Activated CD8-positive, alpha-beta T cell treated with anti-CD3 and anti-CD28 coated beads, Interleukin-2, amount 10 ng/mL, durations not matched to agents 7 days and 5 days (primary cell): ENCODE data around the gene SLC1A2. TPM values are rescaled to one million over a fixed set of nuclear protein-coding genes. Genes with fewer than 3 reads are reported as not detected.

Experiments
- ATAC-seq: fragments of 150-1000 bp; cut with Tn5 transposase; one replicate; pipeline ENCODE4 v1.10.0; 2021; ENCODE audit warnings: moderate library complexity
- CTCF ChIA-PET: fragments of 350-600 bp; sonication (Branson Sonifier 250); formaldehyde crosslinking; loops from one replicate; lab custom pipeline; 2021; ENCODE audit warnings: antibody characterized with exemption; lab: Charles Lee
- POLR2A ChIA-PET: fragments of 350-600 bp; sonication (Branson Sonifier 250); formaldehyde crosslinking; loops from one replicate; lab custom pipeline; 2021; ENCODE audit warnings: antibody characterized with exemption; lab: Charles Lee
- DNase-seq: peaks from one replicate; pipeline ENCODE4 v3.0.0-alpha.2; 2020
- H3K27ac Mint-ChIP-seq: one replicate; pipeline ENCODE4 v1.8.0; 2021; ENCODE audit warnings: mild to moderate bottlenecking, mixed read lengths
- H3K27me3 Mint-ChIP-seq: one replicate; pipeline ENCODE4 v1.8.0; 2021; ENCODE audit warnings: low read depth, mixed read lengths
- H3K36me3 Mint-ChIP-seq: one replicate; pipeline ENCODE4 v1.8.0; 2021; ENCODE audit warnings: low read depth, mixed read lengths
- H3K4me1 Mint-ChIP-seq: one replicate; pipeline ENCODE4 v1.8.0; 2021; ENCODE audit warnings: low read depth, mixed read lengths
- H3K4me3 Mint-ChIP-seq: one replicate; pipeline ENCODE4 v1.8.0; 2021; ENCODE audit warnings: mild to moderate bottlenecking, mixed read lengths
- H3K9me3 Mint-ChIP-seq: one replicate; pipeline ENCODE4 v1.8.0; 2022; ENCODE audit warnings: mixed read lengths; ENCODE audit not compliant: insufficient read depth
- total RNA-seq, 2 experiments: library from RNA; stranded (reverse); gene quantifications; one replicate each; pipeline ENCODE4 v1.2.3, GENCODE V29; 2021

Gene SLC1A2
- total RNA-seq, 2 experiments from 2014 or later, result not detected

- POLR2A ChIA-PET, result no interaction called here
- DNase-seq, result no peak
- CTCF ChIA-PET, result interaction anchor here (0.7 to 2.7 kb wide), 3 partner anchors 14 to 23 kb away, joined by 3 to 18 read pairs (median 3); no protein-coding TSS in a partner anchor
- Mint-ChIP-seq H3K27ac (no peak overlapping the region), H3K9me3 (no peaks in the 10 kb centered on the region), H3K27me3 (no peaks in the 10 kb centered on the region), H3K4me1 (peaks cover 68% of the 10 kb centered on the region), H3K4me3 (no peak overlapping the region), H3K36me3 (peaks cover 13% of the 10 kb centered on the region)
- no peak for ATAC-seq
These were observed 128.5 kb downstream of the SLC1A2 start for GRCh38 chr11:35290876-35291275.

- DNase-seq, result no peak
- peaks cover 13% of the 10 kb centered on the region for H3K36me3 Mint-ChIP-seq
- no peaks in the 10 kb centered on the region for H3K9me3 Mint-ChIP-seq
- no peak for ATAC-seq
- no peaks in the 10 kb centered on the region for H3K27me3 Mint-ChIP-seq
- H3K27ac Mint-ChIP-seq, result no peak overlapping the region
- H3K4me3 Mint-ChIP-seq, result no peak overlapping the region
- peaks cover 68% of the 10 kb centered on the region for H3K4me1 Mint-ChIP-seq
- ChIA-PET POLR2A (no interaction called here), CTCF (interaction anchor here (0.6 to 2.7 kb wide), 6 partner anchors 9 to 124 kb away, joined by 3 to 18 read pairs (median 4); no protein-coding TSS in a partner anchor)
These were observed 129.5 kb downstream of the SLC1A2 start for GRCh38 chr11:35289821-35290220.

GRCh38 chr11:35288817-35289541 is 130.4 kb downstream of the SLC1A2 start:
- Mint-ChIP-seq H3K4me1 (peaks cover 68% of the 10 kb centered on the region), H3K9me3 (no peaks in the 10 kb centered on the region), H3K27me3 (no peaks in the 10 kb centered on the region), H3K27ac (peak overlapping the region; percentile 60), H3K36me3 (peaks cover 13% of the 10 kb centered on the region), H3K4me3 (peak overlapping the region; percentile 15)
- ATAC-seq, result peak; percentile 72
- ChIA-PET POLR2A (no interaction called here), CTCF (interaction anchor here (0.6 to 2.7 kb wide), 5 partner anchors 9 to 123 kb away, joined by 3 to 18 read pairs (median 4); no protein-coding TSS in a partner anchor)
- DNase-seq, result peak; percentile 34

- no peaks in the 10 kb centered on the region for H3K9me3 Mint-ChIP-seq
- H3K4me3 Mint-ChIP-seq, result no peak overlapping the region
- H3K36me3 Mint-ChIP-seq, result peaks cover 13% of the 10 kb centered on the region
- H3K27ac Mint-ChIP-seq, result no peak overlapping the region
- CTCF ChIA-PET, result interaction anchor here (1.3 to 1.7 kb wide), 2 partner anchors 8 to 17 kb away, joined by 3 to 4 read pairs; no protein-coding TSS in a partner anchor
- ATAC-seq (no peak), DNase-seq (no peak)
- peaks cover 65% of the 10 kb centered on the region for H3K4me1 Mint-ChIP-seq
- no peaks in the 10 kb centered on the region for H3K27me3 Mint-ChIP-seq
- POLR2A ChIA-PET, result no interaction called here
These were observed 131.0 kb downstream of the SLC1A2 start for GRCh38 chr11:35288309-35288708.

GRCh38 chr11:35287344-35287890 is 131.9 kb downstream of the SLC1A2 start:
- Mint-ChIP-seq H3K4me1 (peaks cover 67% of the 10 kb centered on the region), H3K36me3 (peaks cover 13% of the 10 kb centered on the region), H3K27me3 (no peaks in the 10 kb centered on the region), H3K27ac (no peak overlapping the region), H3K4me3 (no peak overlapping the region), H3K9me3 (no peaks in the 10 kb centered on the region)
- ATAC-seq (no peak), DNase-seq (no peak)
- ChIA-PET POLR2A (no interaction called here), CTCF (interaction anchor here (0.9 to 1.3 kb wide), 2 partner anchors 18 kb away, joined by 4 read pairs; no protein-coding TSS in a partner anchor)

- ChIA-PET POLR2A (no interaction called here), CTCF (interaction anchor here (1.0 to 1.2 kb wide), 2 partner anchors 10 to 13 kb away, joined by 4 read pairs; no protein-coding TSS in a partner anchor)
- DNase-seq (no peak), ATAC-seq (no peak)
- H3K4me3 Mint-ChIP-seq, result no peak overlapping the region
- H3K27me3 Mint-ChIP-seq, result no peaks in the 10 kb centered on the region
- no peak overlapping the region for H3K27ac Mint-ChIP-seq
- peaks cover 13% of the 10 kb centered on the region for H3K36me3 Mint-ChIP-seq
- no peaks in the 10 kb centered on the region for H3K9me3 Mint-ChIP-seq
- peaks cover 67% of the 10 kb centered on the region for H3K4me1 Mint-ChIP-seq
These were observed 133.2 kb downstream of the SLC1A2 start for GRCh38 chr11:35286126-35286525.

- no peak for ATAC-seq
- POLR2A ChIA-PET, result no interaction called here
These were observed 133.9 kb downstream of the SLC1A2 start for GRCh38 chr11:35285471-35285870.

GRCh38 chr11:35282221-35282882 is 137.0 kb downstream of the SLC1A2 start:
- Mint-ChIP-seq H3K27me3 (no peaks in the 10 kb centered on the region), H3K27ac (peak overlapping the region; percentile 58), H3K36me3 (peaks cover 13% of the 10 kb centered on the region), H3K4me1 (peaks cover 31% of the 10 kb centered on the region), H3K4me3 (no peak overlapping the region), H3K9me3 (no peaks in the 10 kb centered on the region)
- POLR2A ChIA-PET, result no interaction called here
- ATAC-seq, result peak; percentile 65
- no peak for DNase-seq
- CTCF ChIA-PET, result interaction anchor here (1.0 to 1.5 kb wide), 4 partner anchors 10 to 94 kb away, joined by 3 to 9 read pairs (median 4); no protein-coding TSS in a partner anchor

More at GRCh38 chr11:35285471-35285870, 133.9 kb downstream of the SLC1A2 start:
- no peak for DNase-seq
- no peak overlapping the region for H3K27ac Mint-ChIP-seq
- no peak overlapping the region for H3K4me3 Mint-ChIP-seq
- H3K36me3 Mint-ChIP-seq, result peaks cover 13% of the 10 kb centered on the region
- no peaks in the 10 kb centered on the region for H3K9me3 Mint-ChIP-seq
- CTCF ChIA-PET, result interaction anchor here (1.0 to 1.2 kb wide), 3 partner anchors 10 to 49 kb away, joined by 3 to 4 read pairs (median 4); no protein-coding TSS in a partner anchor
- H3K4me1 Mint-ChIP-seq, result peaks cover 61% of the 10 kb centered on the region
- no peaks in the 10 kb centered on the region for H3K27me3 Mint-ChIP-seq

GRCh38 chr11:35281169-35281688 is 138.1 kb downstream of the SLC1A2 start:
- CTCF ChIA-PET, result interaction anchor here (1.5 kb wide), 1 partner anchor 25 kb away, joined by 9 read pairs; no protein-coding TSS in a partner anchor
- Mint-ChIP-seq H3K4me1 (peaks cover 26% of the 10 kb centered on the region), H3K9me3 (no peaks in the 10 kb centered on the region), H3K27ac (no peak overlapping the region), H3K36me3 (peaks cover 2% of the 10 kb centered on the region), H3K4me3 (no peak overlapping the region), H3K27me3 (no peaks in the 10 kb centered on the region)
- ATAC-seq (no peak), DNase-seq (no peak)
- POLR2A ChIA-PET, result no interaction called here

GRCh38 chr11:35280727-35281126 is 138.6 kb downstream of the SLC1A2 start:
- Mint-ChIP-seq H3K36me3 (peaks cover 4% of the 10 kb centered on the region), H3K4me1 (peaks cover 31% of the 10 kb centered on the region)

GRCh38 chr11:35277827-35278226 is 141.5 kb downstream of the SLC1A2 start:
- H3K4me1 Mint-ChIP-seq, result peaks cover 54% of the 10 kb centered on the region
- no peaks in the 10 kb centered on the region for H3K9me3 Mint-ChIP-seq
- DNase-seq, result no peak
- H3K4me3 Mint-ChIP-seq, result no peak overlapping the region
- peaks cover 13% of the 10 kb centered on the region for H3K36me3 Mint-ChIP-seq
- H3K27ac Mint-ChIP-seq, result peak overlapping the region; percentile 7
- POLR2A ChIA-PET, result no interaction called here
- H3K27me3 Mint-ChIP-seq, result no peaks in the 10 kb centered on the region
- CTCF ChIA-PET, result no interaction called here
- ATAC-seq, result no peak

More at GRCh38 chr11:35280727-35281126, 138.6 kb downstream of the SLC1A2 start:
- Mint-ChIP-seq H3K27me3 (no peaks in the 10 kb centered on the region), H3K9me3 (no peaks in the 10 kb centered on the region), H3K4me3 (no peak overlapping the region), H3K27ac (no peak overlapping the region)
- ChIA-PET POLR2A (interaction anchor here (0.8 kb wide), 1 partner anchor 25 kb away, joined by 3 read pairs; no protein-coding TSS in a partner anchor), CTCF (interaction anchor here (0.6 to 1.4 kb wide), 4 partner anchors 9 to 261 kb away, joined by 3 to 5 read pairs (median 3); no protein-coding TSS in a partner anchor)
- no peak for DNase-seq
- no peak for ATAC-seq
